ENCODE measurements around the gene ASS1.

ASS1 gene

GRCh38 chr9:130447193-130447816, 2.5 kb downstream of the ASS1 start:
- Histone ChIP-seq H3K9ac (ENCODE audit: low read depth, low read length) (peak overlapping the region; percentile 17; the same call in 1 of the 2 replicates), H3K27me3 (ENCODE audit: insufficient read depth, low read length, poor library complexity) (no peaks in the 10 kb centered on the region), H2AFZ (ENCODE audit: low read depth, low read length) (no peak overlapping the region), H3K4me1 (ENCODE audit: insufficient read depth, low read length) (peaks cover 16% of the 10 kb centered on the region), H3K36me3 (ENCODE audit: insufficient read depth, low read length) (no peaks in the 10 kb centered on the region), H4K20me1 (ENCODE audit: insufficient read depth, low read length) (no peaks in the 10 kb centered on the region), H3K27ac (ENCODE audit: low read length) (peak overlapping the region; percentile 70; the same call in 1 of the 2 replicates), H3K4me3 (ENCODE audit: low read depth in 1 of 2, low read length in 2 of 2) (no peak overlapping the region), H3K4me2 (ENCODE audit: insufficient read depth, low read length) (no peak overlapping the region), H3K9me3 (ENCODE audit: insufficient read depth, low read length, severe bottlenecking) (no peaks in the 10 kb centered on the region), H3K79me2 (ENCODE audit: insufficient read depth, low read length) (no peaks in the 10 kb centered on the region)
- ATAC-seq (ENCODE audit: insufficient read depth, low read depth) (no peak), DNase-seq (no peak)
- TF ChIP-seq EZH2 (IDR thresholded peaks at IDR 0.05; ENCODE audit: borderline replicate concordance, low read depth, low read length, severe bottlenecking): no peak
- TF ChIP-seq CTCF (IDR thresholded peaks at IDR 0.05; ENCODE audit: borderline replicate concordance, extremely low read depth, low read length, poor library complexity, severe bottlenecking): no peak

- Histone ChIP-seq H3K4me1 (ENCODE audit: insufficient read depth, low read length) (peaks cover 16% of the 10 kb centered on the region), H3K4me3 (ENCODE audit: low read depth in 1 of 2, low read length in 2 of 2) (no peak overlapping the region), H3K79me2 (ENCODE audit: insufficient read depth, low read length) (no peaks in the 10 kb centered on the region), H3K27ac (ENCODE audit: low read length) (peak overlapping the region; percentile 70; the same call in 1 of the 2 replicates), H3K36me3 (ENCODE audit: insufficient read depth, low read length) (no peaks in the 10 kb centered on the region), H2AFZ (ENCODE audit: low read depth, low read length) (peak overlapping the region; percentile 44; the same call in 1 of the 2 replicates), H3K4me2 (ENCODE audit: insufficient read depth, low read length) (no peak overlapping the region; the same call in 1 of the 2 replicates), H4K20me1 (ENCODE audit: insufficient read depth, low read length) (no peaks in the 10 kb centered on the region), H3K27me3 (ENCODE audit: insufficient read depth, low read length, poor library complexity) (no peaks in the 10 kb centered on the region), H3K9me3 (ENCODE audit: insufficient read depth, low read length, severe bottlenecking) (no peaks in the 10 kb centered on the region), H3K9ac (ENCODE audit: low read depth, low read length) (0 out of 2 replicates have a peak overlapping the region, but pooled peaks have one; percentile 17)
- peak; percentile 73 for ATAC-seq (ENCODE audit: insufficient read depth, low read depth)
- DNase-seq: peak; percentile 78
- TF ChIP-seq CTCF (IDR thresholded peaks at IDR 0.05; ENCODE audit: borderline replicate concordance, extremely low read depth, low read length, poor library complexity, severe bottlenecking) (no peak), EZH2 (IDR thresholded peaks at IDR 0.05; ENCODE audit: borderline replicate concordance, low read depth, low read length, severe bottlenecking) (no peak)
Measured at GRCh38 chr9:130448035-130448624, 3.4 kb downstream of the ASS1 start.

GRCh38 chr9:130448771-130449603, 4.2 kb downstream of the ASS1 start:
- Histone ChIP-seq H4K20me1 (ENCODE audit: insufficient read depth, low read length) (no peaks in the 10 kb centered on the region), H3K4me1 (ENCODE audit: insufficient read depth, low read length) (peaks cover 16% of the 10 kb centered on the region), H2AFZ (ENCODE audit: low read depth, low read length) (no peak overlapping the region), H3K4me3 (ENCODE audit: low read depth in 1 of 2, low read length in 2 of 2) (no peak overlapping the region), H3K9me3 (ENCODE audit: insufficient read depth, low read length, severe bottlenecking) (no peaks in the 10 kb centered on the region), H3K27me3 (ENCODE audit: insufficient read depth, low read length, poor library complexity) (no peaks in the 10 kb centered on the region), H3K4me2 (ENCODE audit: insufficient read depth, low read length) (no peak overlapping the region), H3K27ac (ENCODE audit: low read length) (no peak overlapping the region), H3K79me2 (ENCODE audit: insufficient read depth, low read length) (no peaks in the 10 kb centered on the region), H3K9ac (ENCODE audit: low read depth, low read length) (no peak overlapping the region), H3K36me3 (ENCODE audit: insufficient read depth, low read length) (no peaks in the 10 kb centered on the region)
- DNase-seq: peak; percentile 34
- ATAC-seq (ENCODE audit: insufficient read depth, low read depth): no peak
- TF ChIP-seq CTCF (IDR thresholded peaks at IDR 0.05; ENCODE audit: borderline replicate concordance, extremely low read depth, low read length, poor library complexity, severe bottlenecking) (no peak), EZH2 (IDR thresholded peaks at IDR 0.05; ENCODE audit: borderline replicate concordance, low read depth, low read length, severe bottlenecking) (no peak)
